H1 (cell line): ENCODE data around the gene HSD17B2. TPM values are rescaled to one million over a fixed set of nuclear protein-coding genes. Genes with fewer than 3 reads are reported as not detected.

Source experiments
- CTCF ChIA-PET: fragments of 300-600 bp; sonication (Branson Sonifier 250); formaldehyde crosslinking; loops from one replicate; lab custom pipeline; 2021; ENCODE audit not compliant: partially characterized antibody; lab: Charles Lee
- POLR2A ChIA-PET: fragments of 300-600 bp; sonication (Branson Sonifier 250); formaldehyde crosslinking; loops from one replicate; lab custom pipeline; 2021; ENCODE audit warnings: inconsistent platforms; ENCODE audit not compliant: partially characterized antibody; lab: Charles Lee
- DNase-seq, 2 experiments: peaks; one replicate each; pipeline versions ENCODE4 v3.0.0 to v3.0.0-alpha.2; 2010 to 2022; ENCODE audit warnings: low spot score in 2 of 2, low read depth in 1 of 2, mixed read lengths in 1 of 2
- FAIRE-seq: peaks from 2 replicates; lab custom pipeline; 2011; peaks lifted over from hg19 to GRCh38; lab: Jason Lieb, UNC
- H2AFZ ChIP-seq: 2 replicates; pipeline ENCODE4 v1.8.1; 2012; ENCODE audit warnings: low read length, inconsistent platforms
- H2AK5ac ChIP-seq: 2 replicates; pipeline ENCODE4 v1.6.1; 2013; ENCODE audit warnings: low read depth, low read length
- H2BK120ac ChIP-seq: replicated peaks from 2 replicates; pipeline ENCODE3; 2013; ENCODE audit warnings: low read depth, low read length, inconsistent platforms
- H2BK12ac ChIP-seq: 2 replicates; pipeline ENCODE4 v1.6.1; 2013; ENCODE audit warnings: low read depth, low read length
- H2BK15ac ChIP-seq: 2 replicates; pipeline ENCODE4 v1.6.1; 2013; ENCODE audit warnings: low read length
- H2BK20ac ChIP-seq: 2 replicates; pipeline ENCODE4 v1.6.1; 2013; ENCODE audit warnings: low read length
- H2BK5ac ChIP-seq: 2 replicates; pipeline ENCODE4 v1.6.1; 2013; ENCODE audit warnings: low read depth, low read length
- H3K14ac ChIP-seq: 2 replicates; pipeline ENCODE4 v1.6.1; 2013; ENCODE audit warnings: inconsistent platforms; ENCODE audit not compliant: insufficient read length
- H3K18ac ChIP-seq: 2 replicates; pipeline ENCODE4 v1.6.1; 2013; ENCODE audit warnings: low read length; ENCODE audit errors: extremely low read depth
- H3K23ac ChIP-seq: 2 replicates; pipeline ENCODE4 v1.6.1; 2013; ENCODE audit warnings: inconsistent platforms; ENCODE audit not compliant: insufficient read length
- H3K23me2 ChIP-seq: 2 replicates; pipeline ENCODE4 v1.6.1; 2013; ENCODE audit warnings: low read depth, low read length
- H3K27ac ChIP-seq: 2 replicates; pipeline ENCODE4 v1.6.1; 2011; ENCODE audit warnings: low read depth, low read length, inconsistent platforms
- H3K27me3 ChIP-seq, 4 experiments: replicated peaks in 1 of 4; 1 replicate in 1 of 4; 2 replicates in 3 of 4; pipeline versions ENCODE4 v1.6.1 to v1.8.1; 2011 to 2013; ENCODE audit warnings: low read length in 3 of 4, mild to moderate bottlenecking in 3 of 4, inconsistent platforms in 2 of 4, mixed read lengths in 2 of 4, moderate library complexity in 1 of 4; ENCODE audit not compliant: control insufficient read depth in 3 of 4, insufficient read depth in 3 of 4; ENCODE audit errors: extremely low read depth in 1 of 4
- H3K36me3 ChIP-seq, 4 experiments: 2 replicates each; pipeline versions ENCODE4 v1.6.1 to v1.8.1; 2011 to 2013; ENCODE audit warnings: mild to moderate bottlenecking in 4 of 4, low read length in 3 of 4, moderate library complexity in 2 of 4, control low read depth in 1 of 4, inconsistent platforms in 1 of 4; ENCODE audit not compliant: insufficient read depth in 4 of 4, control insufficient read depth in 2 of 4
- H3K4ac ChIP-seq: replicated peaks from 2 replicates; pipeline ENCODE3; 2013; ENCODE audit warnings: low read length, low read depth, mixed read lengths, inconsistent platforms; ENCODE audit not compliant: insufficient read length
- H3K4me1 ChIP-seq, 4 experiments: replicated peaks in 1 of 4; 1 replicate in 1 of 4; 2 replicates in 3 of 4; pipeline versions ENCODE4 v1.6.1 to v1.8.1; 2011 to 2013; ENCODE audit warnings: low read length in 3 of 4, inconsistent platforms in 2 of 4, mixed read lengths in 1 of 4; ENCODE audit not compliant: insufficient read depth in 4 of 4, control insufficient read depth in 3 of 4
- H3K4me2 ChIP-seq, 2 experiments: 2 replicates each; pipeline versions ENCODE4 v1.6.1 to v1.8.1; 2011 to 2013; ENCODE audit warnings: low read depth in 2 of 2, low read length in 2 of 2, control low read depth in 1 of 2, inconsistent platforms in 1 of 2, mild to moderate bottlenecking in 1 of 2; ENCODE audit not compliant: insufficient read depth in 1 of 2
- H3K4me3 ChIP-seq, 4 experiments: fragments of 200-600, 300-600 bp in 1 of 4; sonication (generic), shearing (Covaris generic), sonication (Bioruptor Twin) in 1 of 4; 2 replicates each; pipeline versions ENCODE4 v1.5.1 to v1.8.1; 2011 to 2016; ENCODE audit warnings: low read length in 4 of 4, low read depth in 3 of 4, control low read depth in 2 of 4, inconsistent platforms in 2 of 4, mild to moderate bottlenecking in 2 of 4, mixed read lengths in 1 of 4, moderate library complexity in 1 of 4; ENCODE audit not compliant: insufficient read depth in 2 of 4; ENCODE audit errors: extremely low read depth in 1 of 4
- H3K56ac ChIP-seq: replicated peaks from 2 replicates; pipeline ENCODE3; 2013; ENCODE audit warnings: low read depth, mild to moderate bottlenecking, mixed read lengths, low read length, inconsistent platforms; ENCODE audit not compliant: insufficient read length
- H3K79me1 ChIP-seq: 2 replicates; pipeline ENCODE4 v1.6.1; 2013; ENCODE audit warnings: low read depth, low read length, control low read depth
- H3K79me2 ChIP-seq, 2 experiments: 2 replicates each; pipeline versions ENCODE4 v1.6.1 to v1.8.1; 2012 to 2013; ENCODE audit warnings: low read length in 2 of 2, mild to moderate bottlenecking in 2 of 2, inconsistent platforms in 1 of 2; ENCODE audit not compliant: insufficient read depth in 2 of 2, control insufficient read depth in 1 of 2
- H3K9ac ChIP-seq, 4 experiments: replicated peaks in 1 of 4; 1 replicate in 1 of 4; 2 replicates in 3 of 4; pipeline versions ENCODE4 v1.6.1 to v1.8.1; 2011 to 2013; ENCODE audit warnings: low read depth in 3 of 4, low read length in 3 of 4, control low read depth in 2 of 4, mild to moderate bottlenecking in 2 of 4, moderate library complexity in 2 of 4, inconsistent platforms in 1 of 4; ENCODE audit errors: extremely low read depth in 1 of 4
- H3K9me3 ChIP-seq, 2 experiments: 2 replicates each; pipeline versions ENCODE4 v1.6.1 to v1.8.1; 2012 to 2013; ENCODE audit warnings: mild to moderate bottlenecking in 2 of 2, moderate library complexity in 2 of 2, control low read depth in 1 of 2, inconsistent platforms in 1 of 2, low read depth in 1 of 2, low read length in 1 of 2, mixed read lengths in 1 of 2; ENCODE audit not compliant: insufficient read depth in 2 of 2
- H4K20me1 ChIP-seq, 2 experiments: replicated peaks in 1 of 2; 2 replicates each; pipeline versions ENCODE3 to v1.8.1; 2011 to 2013; ENCODE audit warnings: inconsistent platforms in 2 of 2, low read length in 2 of 2, mild to moderate bottlenecking in 1 of 2; ENCODE audit not compliant: insufficient read depth in 2 of 2, control insufficient read depth in 1 of 2
- H4K5ac ChIP-seq: 2 replicates; pipeline ENCODE4 v1.6.1; 2013; ENCODE audit warnings: low read length, low read depth, mixed read lengths, inconsistent platforms; ENCODE audit not compliant: insufficient read length
- H4K8ac ChIP-seq: 2 replicates; pipeline ENCODE4 v1.8.0; 2013; ENCODE audit warnings: mild to moderate bottlenecking, moderate library complexity, low read length, inconsistent platforms; ENCODE audit not compliant: insufficient read depth; ENCODE audit errors: extremely low read depth
- H4K91ac ChIP-seq: replicated peaks from 2 replicates; pipeline ENCODE3; 2013; ENCODE audit warnings: low read length, mixed read lengths, inconsistent platforms; ENCODE audit not compliant: insufficient read length
- WGBS, 2 experiments: shearing (Covaris generic) in 1 of 2; methylation state at CpG; one replicate each; pipeline versions ENCODE4 v1.1.6 to v1.1.7; 2013 to 2015; ENCODE audit warnings: low lambda C conversion rate in 2 of 2, mixed read lengths in 2 of 2, inconsistent platforms in 1 of 2, low coverage in 1 of 2, missing lambda C conversion rate in 1 of 2; ENCODE audit not compliant: insufficient replicate concordance in 2 of 2, insufficient coverage in 1 of 2, insufficient read length in 1 of 2; ENCODE audit errors: extremely low coverage in 1 of 2, missing lambda C conversion rate in 1 of 2; 5-methylcytosine and 5-hydroxymethylcytosine counted together
- polyA plus RNA-seq, 7 experiments: library from polyadenylated mRNA; depleted of rRNA in 3 of 7; stranded (reverse) in 5 of 7; unstranded in 2 of 7; fragments of >200 nt in 5 of 7; fragments of 200-250 nt in 2 of 7; gene quantifications; 1 replicate in 5 of 7; 2 replicates in 1 of 7; 4 replicates in 1 of 7; pipeline versions ENCODE4 v1.2.1 to v1.2.3, GENCODE V29; 2011 to 2013; ENCODE audit warnings: missing spikeins in 2 of 7, mixed read lengths in 2 of 7
- total RNA-seq: library from RNA; stranded (reverse); fragmentation: NEBNext Ultra II Directional; extraction: Animal tissue kit (Norgen Biotek cat#: 25700); gene quantifications from 2 replicates; pipeline ENCODE4 v1.2.1, GENCODE V29; 2021

HSD17B2 gene
- total and polyA plus RNA-seq, 2 of the 8 experiments (the other 6 are each of a cell fraction or from before 2014, with no cell fraction given), result not detected

- H2BK12ac ChIP-seq, result no peak overlapping the region
- no peak overlapping the region for H3K56ac ChIP-seq
- H3K18ac ChIP-seq, result no peak overlapping the region
- no peak overlapping the region for H3K23ac ChIP-seq
- no peak overlapping the region for H2AK5ac ChIP-seq
- no peak overlapping the region for H4K91ac ChIP-seq
- H2BK15ac ChIP-seq, result no peak overlapping the region
- no peak overlapping the region for H3K9ac ChIP-seq
- FAIRE-seq, result no peak
- H4K20me1 ChIP-seq, result no peaks in the 10 kb centered on the region
- no peak overlapping the region for H4K8ac ChIP-seq
- 84% methylated on average over 5 of the region's 5 CpGs; no CpG with 5 or more reads in 1 of the 2 experiments for WGBS, 2 experiments
- peaks cover 0 to 47% (median 22%) of the 10 kb centered on the region in 4 experiments; a peak in 7 of 8 replicates for H3K36me3 ChIP-seq
- H3K4me2 ChIP-seq, result no peak overlapping the region
- CTCF ChIA-PET, result no interaction called here
- peaks cover 2% of the 10 kb centered on the region; the same call in 1 of the 2 replicates for H3K23me2 ChIP-seq
- H3K14ac ChIP-seq, result no peak overlapping the region
- H2BK120ac ChIP-seq, result no peak overlapping the region
- no peak overlapping the region for H3K4ac ChIP-seq
- DNase-seq, result no peak
- no peaks in the 10 kb centered on the region for H3K79me2 ChIP-seq
- H2BK20ac ChIP-seq, result no peak overlapping the region
- no peaks in the 10 kb centered on the region for H3K9me3 ChIP-seq
- POLR2A ChIA-PET, result no interaction called here
- H3K79me1 ChIP-seq, result no peaks in the 10 kb centered on the region
- no peak overlapping the region for H2BK5ac ChIP-seq
- no peak overlapping the region for H4K5ac ChIP-seq
- no peak overlapping the region for H3K4me3 ChIP-seq
- no peak overlapping the region for H3K27ac ChIP-seq
- no peaks in the 10 kb centered on the region; a peak in 1 of 7 replicates for H3K27me3 ChIP-seq
- no peaks in the 10 kb centered on the region for H3K4me1 ChIP-seq
- H2AFZ ChIP-seq, result no peak overlapping the region
Observed at GRCh38 chr16:82146957-82147356, 111.9 kb downstream of the HSD17B2 start.
